Left lung (tissue), 10 donors: ENCODE data around the gene TNFRSF12A. TPM values are rescaled to one million over a fixed set of nuclear protein-coding genes. Genes with fewer than 3 reads are reported as not detected.

Source experiments
- ATAC-seq: fragments of 200-7000 bp; cut with Tn5 transposase; one replicate; pipeline ENCODE4 v1.9.1; 2020; ENCODE audit warnings: moderate library complexity
- DNase-seq, 4 donors: peaks; one replicate each; pipeline ENCODE4 v3.0.0-alpha.2; 2013 to 2020
- H3K27ac ChIP-seq, 2 donors: fragments of 200-600 bp; sonication (generic) in 1 of 2; one replicate each; pipeline versions ENCODE4 v1.5.0 to v1.8.0; 2020 to 2021
- H3K27me3 ChIP-seq, 2 donors: fragments of 200-600 bp; sonication (generic) in 1 of 2; one replicate each; pipeline versions ENCODE4 v1.5.0 to v1.8.0; 2020 to 2021
- H3K36me3 ChIP-seq, 2 donors: fragments of 200-600 bp; sonication (generic) in 1 of 2; one replicate each; pipeline versions ENCODE4 v1.5.0 to v1.8.0; 2020 to 2021
- H3K4me1 ChIP-seq, 2 donors: fragments of 200-600 bp; one replicate each; pipeline ENCODE4 v1.8.0; 2021
- H3K4me3 ChIP-seq, 2 donors: fragments of 200-600 bp; sonication (generic) in 1 of 2; one replicate each; pipeline versions ENCODE4 v1.5.0 to v1.8.0; 2020 to 2021; ENCODE audit warnings: mild to moderate bottlenecking in 1 of 2
- H3K9me3 ChIP-seq, 2 donors: fragments of 200-600 bp; sonication (generic) in 1 of 2; one replicate each; pipeline versions ENCODE4 v1.5.0 to v1.8.0; 2020 to 2021
- intact Hi-C, 2 donors: fragments of 100-400 bp; cut with DNase I; formaldehyde crosslinking; loops; one replicate each; pipeline versions ENCODE4 v1.11.2 to v1.14.2; 2022
- polyA plus RNA-seq, 6 donors: library from polyadenylated mRNA; unstranded; fragments of 120-200 nt; gene quantifications; one replicate each; pipeline ENCODE4 v1.2.1, GENCODE V29; 2013; ENCODE audit not compliant: insufficient read length in 6 of 6
- total RNA-seq, 2 donors: library from RNA; stranded (reverse); fragmentation: NEBNext Ultra II Directional; extraction: Animal tissue kit (Norgen Biotek cat#: 25700); gene quantifications; one replicate each; pipeline ENCODE4 v1.2.1, GENCODE V29; 2021
- TF ChIP-seq, protein P1 (sequence below), 2 donors: fragments of 200-600 bp; sonication (generic) in 1 of 2; IDR thresholded peaks; one replicate each; pipeline versions ENCODE4 v1.5.0 to v1.8.0; 2021; ENCODE audit warnings: antibody characterized with exemption in 2 of 2
- donor health status: DM: no; HTN: yes; CAD: no.
- donor health status: DM: no; HTN: no; CAD: no.

TNFRSF12A gene
- total and polyA plus RNA-seq, 8 donors, result 2.6 to 126 (median 4.8) TPM

- intact Hi-C loops, result no loop called here
- no peak overlapping the region for H3K27ac ChIP-seq
Observed at GRCh38 chr16:2987833-2988232, 32.3 kb upstream of the TNFRSF12A start.

DNA sequence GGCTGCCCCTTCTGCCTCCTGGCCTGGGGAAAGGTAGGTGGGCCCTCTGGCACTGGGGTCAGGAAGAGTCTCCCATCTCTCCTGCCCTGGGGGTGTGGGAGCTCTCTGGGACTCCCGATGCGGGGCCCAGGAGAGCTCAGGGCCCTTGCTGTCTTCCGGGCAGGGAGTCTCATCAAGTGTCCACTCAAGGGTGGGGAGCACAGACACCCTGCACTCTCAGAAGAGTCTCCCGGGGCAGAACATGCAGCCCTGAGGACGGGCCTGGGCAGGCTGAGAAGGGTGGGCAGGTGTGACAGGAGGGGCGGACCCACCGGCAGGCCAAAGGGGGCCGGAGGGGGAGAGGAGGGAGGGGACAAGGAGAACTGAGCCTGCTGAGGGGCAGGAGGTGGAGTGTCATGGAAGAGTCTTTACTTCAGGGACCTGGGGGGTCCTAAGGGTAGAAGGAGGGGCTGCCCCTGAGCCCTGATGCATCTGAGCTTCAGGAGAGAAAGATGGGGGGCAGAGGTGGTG is 31.5 kb upstream of the TNFRSF12A start:
- DNase-seq, result no peak
- Histone ChIP-seq H3K4me1 (peaks cover 0 to 6% of the 10 kb centered on the region in 2 donors), H3K9me3 (no peaks in the 10 kb centered on the region), H3K4me3 (no peak overlapping the region), H3K27me3 (peaks cover 0 to 49% of the 10 kb centered on the region in 2 donors), H3K36me3 (no peaks in the 10 kb centered on the region), H3K27ac (no peak overlapping the region)
- intact Hi-C loops, result no loop called here
- TF ChIP-seq, protein P1, sequence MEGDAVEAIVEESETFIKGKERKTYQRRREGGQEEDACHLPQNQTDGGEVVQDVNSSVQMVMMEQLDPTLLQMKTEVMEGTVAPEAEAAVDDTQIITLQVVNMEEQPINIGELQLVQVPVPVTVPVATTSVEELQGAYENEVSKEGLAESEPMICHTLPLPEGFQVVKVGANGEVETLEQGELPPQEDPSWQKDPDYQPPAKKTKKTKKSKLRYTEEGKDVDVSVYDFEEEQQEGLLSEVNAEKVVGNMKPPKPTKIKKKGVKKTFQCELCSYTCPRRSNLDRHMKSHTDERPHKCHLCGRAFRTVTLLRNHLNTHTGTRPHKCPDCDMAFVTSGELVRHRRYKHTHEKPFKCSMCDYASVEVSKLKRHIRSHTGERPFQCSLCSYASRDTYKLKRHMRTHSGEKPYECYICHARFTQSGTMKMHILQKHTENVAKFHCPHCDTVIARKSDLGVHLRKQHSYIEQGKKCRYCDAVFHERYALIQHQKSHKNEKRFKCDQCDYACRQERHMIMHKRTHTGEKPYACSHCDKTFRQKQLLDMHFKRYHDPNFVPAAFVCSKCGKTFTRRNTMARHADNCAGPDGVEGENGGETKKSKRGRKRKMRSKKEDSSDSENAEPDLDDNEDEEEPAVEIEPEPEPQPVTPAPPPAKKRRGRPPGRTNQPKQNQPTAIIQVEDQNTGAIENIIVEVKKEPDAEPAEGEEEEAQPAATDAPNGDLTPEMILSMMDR (IDR thresholded peaks at IDR 0.05), result no peak
- no peak for ATAC-seq

More at GRCh38 chr16:2987833-2988232, 32.3 kb upstream of the TNFRSF12A start:
- TF ChIP-seq, protein P1 (IDR thresholded peaks at IDR 0.05), result no peak
- Histone ChIP-seq H3K36me3 (no peaks in the 10 kb centered on the region), H3K4me1 (peaks cover 0 to 13% of the 10 kb centered on the region in 2 donors), H3K27me3 (peaks cover 0 to 49% of the 10 kb centered on the region in 2 donors), H3K9me3 (no peaks in the 10 kb centered on the region), H3K4me3 (no peak overlapping the region)
- ATAC-seq (no peak), DNase-seq (peak in 2 of 4 donors; percentile 56 to 81)

DNA sequence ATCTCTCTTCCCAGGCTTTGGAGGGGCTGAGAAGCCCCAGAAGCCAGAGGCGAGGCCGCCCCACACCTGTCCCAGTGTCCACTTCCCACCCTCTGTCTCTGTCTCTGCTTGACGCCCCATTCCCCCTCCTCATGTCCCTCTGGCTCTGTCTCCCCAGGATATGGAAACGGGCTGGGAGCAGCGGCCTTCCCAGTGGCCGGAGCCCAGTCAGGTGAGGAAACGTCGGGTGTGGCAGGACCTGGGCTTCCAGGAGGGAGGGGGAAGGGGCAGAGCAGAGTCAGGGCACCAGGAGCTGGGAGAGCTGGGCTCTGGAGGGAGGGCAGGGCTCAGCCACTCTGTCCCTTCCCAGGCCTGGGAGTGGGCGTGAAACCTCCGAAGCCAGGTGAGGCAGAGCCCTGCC is 29.3 kb upstream of the TNFRSF12A start:
- Histone ChIP-seq H3K27ac (no peak overlapping the region), H3K9me3 (no peaks in the 10 kb centered on the region), H3K4me1 (no peaks in the 10 kb centered on the region), H3K27me3 (peaks cover 0 to 46% of the 10 kb centered on the region in 2 donors), H3K36me3 (no peaks in the 10 kb centered on the region), H3K4me3 (no peak overlapping the region)
- intact Hi-C loops, result no loop called here
- no peak for DNase-seq
- ATAC-seq, result peak; percentile 35
- TF ChIP-seq, protein P1 (IDR thresholded peaks at IDR 0.05), result no peak

DNA sequence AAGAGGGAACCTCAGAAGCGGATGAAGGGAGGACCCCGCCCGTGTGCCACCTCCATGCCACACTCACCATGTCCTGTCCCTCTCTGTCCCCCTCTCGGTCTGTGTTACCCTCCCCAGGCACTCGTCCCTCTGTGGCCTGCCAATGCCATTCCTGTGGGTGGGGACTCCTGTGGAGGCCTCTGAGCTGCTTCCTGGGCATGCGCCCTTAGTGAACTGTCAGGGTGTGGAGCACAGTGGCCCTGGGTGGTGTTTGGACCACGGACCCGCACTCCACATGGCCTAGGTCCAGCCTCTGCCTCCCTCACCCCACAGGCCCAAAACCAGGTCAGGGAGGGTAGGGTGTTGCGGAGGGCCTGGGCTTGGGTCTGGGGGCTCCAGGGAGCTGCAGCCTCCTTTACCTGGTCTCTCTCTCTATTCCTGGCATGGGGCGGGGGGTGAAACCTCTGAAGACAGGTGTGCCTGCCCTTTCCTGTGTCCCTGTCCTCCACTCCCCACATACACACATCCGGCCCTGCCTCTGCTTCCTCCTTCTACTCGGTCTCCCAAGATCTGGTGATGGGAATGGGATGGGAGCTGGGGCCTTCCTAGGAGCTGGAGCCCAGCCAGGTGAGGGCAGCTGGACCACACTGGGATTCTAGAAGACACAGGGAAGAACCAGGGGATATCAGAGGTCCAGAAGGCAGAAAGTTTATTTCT is 28.5 kb upstream of the TNFRSF12A start:
- Histone ChIP-seq H3K4me3 (no peak overlapping the region), H3K36me3 (no peaks in the 10 kb centered on the region), H3K9me3 (no peaks in the 10 kb centered on the region), H3K27me3 (peaks cover 0 to 43% of the 10 kb centered on the region in 2 donors), H3K4me1 (no peaks in the 10 kb centered on the region), H3K27ac (no peak overlapping the region)
- no peak for ATAC-seq
- intact Hi-C loops, result no loop called here
- TF ChIP-seq, protein P1 (IDR thresholded peaks at IDR 0.05), result no peak
- DNase-seq, result no peak

DNA sequence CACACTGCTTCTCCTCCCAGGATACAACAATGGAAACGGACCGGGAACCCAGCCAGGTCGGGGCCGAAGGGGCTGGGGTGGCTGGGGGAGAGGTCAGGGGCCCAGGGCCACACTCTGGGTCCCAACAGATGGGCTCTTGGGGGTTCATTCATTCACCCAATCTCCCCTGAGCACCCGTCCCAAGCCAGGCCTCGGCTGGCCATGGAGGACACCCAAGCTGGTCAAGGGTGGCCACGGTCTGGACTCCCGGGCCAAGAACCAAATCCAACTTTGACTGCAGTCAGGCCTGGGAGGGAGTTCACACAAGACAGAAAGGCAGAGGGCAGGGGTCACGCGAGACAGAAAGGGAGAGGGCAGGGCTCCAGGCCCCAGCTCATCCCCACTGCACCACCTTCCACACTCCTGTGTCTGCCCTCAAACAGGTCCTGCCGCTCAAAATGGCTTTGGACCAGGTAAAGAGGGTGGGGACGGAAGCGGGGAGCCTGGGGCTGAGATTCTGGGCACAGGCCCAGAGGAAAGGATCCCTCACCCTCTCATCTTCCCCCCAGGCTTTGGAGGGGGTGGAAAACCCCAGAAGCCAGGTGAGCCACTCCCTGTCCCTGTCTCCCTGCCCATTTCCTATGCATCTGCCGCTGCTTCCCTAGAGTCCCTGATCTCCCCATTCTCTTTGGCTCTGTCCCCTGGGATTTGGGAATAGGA is 27.6 kb upstream of the TNFRSF12A start:
- peaks cover 0 to 37% of the 10 kb centered on the region in 2 donors for H3K27me3 ChIP-seq
- H3K4me1 ChIP-seq, result no peaks in the 10 kb centered on the region
- H3K9me3 ChIP-seq, result no peaks in the 10 kb centered on the region
- no peak overlapping the region for H3K4me3 ChIP-seq
- TF ChIP-seq, protein P1 (IDR thresholded peaks at IDR 0.05), result no peak
- DNase-seq (no peak), ATAC-seq (no peak)
- H3K36me3 ChIP-seq, result no peaks in the 10 kb centered on the region
- intact Hi-C loops, result no loop called here
- no peak overlapping the region for H3K27ac ChIP-seq
